ENCODE results near the gene HSPB9. TPM values are rescaled to one million over a fixed set of nuclear protein-coding genes. Genes with fewer than 3 reads are reported as not detected.

Gene HSPB9
- total RNA-seq, 1 experiment from 2014 or later: 0.15 TPM

DNA sequence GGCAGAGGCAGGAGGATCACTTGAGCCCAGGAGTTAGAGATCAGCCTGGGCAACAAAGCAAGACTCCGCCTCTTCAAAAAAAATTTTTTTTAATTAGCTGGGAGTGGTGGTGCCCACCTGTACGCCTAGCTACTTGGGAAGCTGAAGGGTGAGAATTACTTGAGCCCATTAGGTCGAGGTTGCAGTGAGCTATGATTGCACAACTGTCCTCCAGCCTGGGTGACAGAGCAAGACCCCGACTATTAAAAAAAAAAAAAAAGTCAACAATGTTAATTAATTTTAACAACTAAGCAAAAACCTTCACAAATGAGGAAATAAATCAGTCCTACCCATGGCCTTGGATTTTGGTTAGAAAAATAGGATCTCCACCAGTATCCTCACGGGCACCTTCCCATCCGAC, 15.5 kb upstream of the HSPB9 start:
- Histone ChIP-seq H4K5ac (ENCODE audit: insufficient read length, low read depth, low read length) (no peak overlapping the region), H3K79me1 (ENCODE audit: insufficient read depth, low read depth, low read length, poor library complexity, severe bottlenecking) (no peaks in the 10 kb centered on the region), H3K4me2 (ENCODE audit: insufficient read depth, insufficient read length, low read length) (peak overlapping the region; percentile 53), H3K9me3 (ENCODE audit: control insufficient read depth, low read depth, low read length) (no peaks in the 10 kb centered on the region), H3K14ac (ENCODE audit: insufficient read depth, low read length) (no peak overlapping the region), H2BK15ac (ENCODE audit: low read depth, low read length) (no peak overlapping the region), H3T11ph (ENCODE audit: low read length) (no peak overlapping the region), H3K56ac (ENCODE audit: insufficient read length, low read depth, low read length) (no peak overlapping the region), H2AFZ (ENCODE audit: low read length) (no peak overlapping the region), H4K20me1 (ENCODE audit: control insufficient read depth, insufficient read depth, insufficient read length) (no peaks in the 10 kb centered on the region), H3K4me1 (ENCODE audit: insufficient read depth, low read length) (peaks cover 4% of the 10 kb centered on the region; the same call in 1 of the 2 replicates), H3K23ac (ENCODE audit: insufficient read length, low read depth, low read length) (no peak overlapping the region), H2BK12ac (ENCODE audit: insufficient read length, low read depth, low read length) (no peak overlapping the region), H3K9ac (ENCODE audit: extremely low read depth, insufficient read length, low read length) (no peak overlapping the region), H3K27me3 (ENCODE audit: insufficient read depth, low read length) (no peaks in the 10 kb centered on the region), H4K91ac (ENCODE audit: insufficient read length, low read depth, low read length) (no peak overlapping the region), H2AK5ac (ENCODE audit: insufficient read length, low read length) (no peak overlapping the region), H3K18ac (ENCODE audit: insufficient read length, low read depth, low read length) (no peak overlapping the region), H3K27ac (ENCODE audit: insufficient read length, low read depth, low read length) (no peak overlapping the region), H4K8ac (replicated peaks; ENCODE audit: insufficient read length, low read depth, low read length) (no peak overlapping the region), H2BK20ac (ENCODE audit: low read depth, low read length, poor library complexity, severe bottlenecking) (no peak overlapping the region), H2BK120ac (ENCODE audit: low read depth, low read length, poor library complexity, severe bottlenecking) (no peak overlapping the region), H3K79me2 (ENCODE audit: insufficient read depth, low read length) (no peaks in the 10 kb centered on the region), H2BK5ac (ENCODE audit: insufficient read length, low read length) (no peak overlapping the region), H3K4ac (ENCODE audit: low read depth, low read length) (no peak overlapping the region), H3K23me2 (ENCODE audit: insufficient read length, low read depth, low read length, poor library complexity, severe bottlenecking) (no peaks in the 10 kb centered on the region)
- no peaks in the 10 kb centered on the region for H3K36me3 Mint-ChIP-seq (ENCODE audit: insufficient read depth in 1 of 3, low read depth in 3 of 3)
- TF ChIP-seq, protein P1, sequence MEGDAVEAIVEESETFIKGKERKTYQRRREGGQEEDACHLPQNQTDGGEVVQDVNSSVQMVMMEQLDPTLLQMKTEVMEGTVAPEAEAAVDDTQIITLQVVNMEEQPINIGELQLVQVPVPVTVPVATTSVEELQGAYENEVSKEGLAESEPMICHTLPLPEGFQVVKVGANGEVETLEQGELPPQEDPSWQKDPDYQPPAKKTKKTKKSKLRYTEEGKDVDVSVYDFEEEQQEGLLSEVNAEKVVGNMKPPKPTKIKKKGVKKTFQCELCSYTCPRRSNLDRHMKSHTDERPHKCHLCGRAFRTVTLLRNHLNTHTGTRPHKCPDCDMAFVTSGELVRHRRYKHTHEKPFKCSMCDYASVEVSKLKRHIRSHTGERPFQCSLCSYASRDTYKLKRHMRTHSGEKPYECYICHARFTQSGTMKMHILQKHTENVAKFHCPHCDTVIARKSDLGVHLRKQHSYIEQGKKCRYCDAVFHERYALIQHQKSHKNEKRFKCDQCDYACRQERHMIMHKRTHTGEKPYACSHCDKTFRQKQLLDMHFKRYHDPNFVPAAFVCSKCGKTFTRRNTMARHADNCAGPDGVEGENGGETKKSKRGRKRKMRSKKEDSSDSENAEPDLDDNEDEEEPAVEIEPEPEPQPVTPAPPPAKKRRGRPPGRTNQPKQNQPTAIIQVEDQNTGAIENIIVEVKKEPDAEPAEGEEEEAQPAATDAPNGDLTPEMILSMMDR (conservative IDR thresholded peaks at IDR 0.05): no peak
- peaks cover 9% of the 10 kb centered on the region for H3K27me3 Mint-ChIP-seq (ENCODE audit: low read depth)
- peaks cover 23 to 26% of the 10 kb centered on the region in 2 experiments for H3K4me1 Mint-ChIP-seq
- WGBS (ENCODE audit: extremely low coverage, insufficient read length, low lambda C conversion rate): no CpG with 5 or more reads among the region's 6 CpGs
- H3K9me3 Mint-ChIP-seq: no peaks in the 10 kb centered on the region
- peak overlapping the region; percentile 74 to 86 for H3K4me3 Mint-ChIP-seq
- no peak for DNase-seq
- peak overlapping the region in 1 of 3 experiments; percentile 97; a peak in 1 of 7 replicates for H3K27ac Mint-ChIP-seq
